Activated T-cell treated with anti-CD3 and anti-CD28 coated beads, Interleukin-2, amount 50 U/mL, for 24 hours (primary cell): ENCODE results near the gene SLX9.

Source experiments
- DNase-seq: peaks from one replicate; pipeline ENCODE4 v3.0.0-alpha.2; 2020
- H3K27ac Mint-ChIP-seq: 2 replicates; pipeline ENCODE4 v1.8.0; 2020; ENCODE audit warnings: mild to moderate bottlenecking, mixed read lengths
- H3K27me3 Mint-ChIP-seq: 2 replicates; pipeline ENCODE4 v1.8.0; 2020; ENCODE audit warnings: mixed read lengths
- H3K36me3 Mint-ChIP-seq: 2 replicates; pipeline ENCODE4 v1.8.0; 2020; ENCODE audit warnings: low read depth, mixed read lengths
- H3K4me1 Mint-ChIP-seq: 2 replicates; pipeline ENCODE4 v1.8.0; 2020; ENCODE audit warnings: low read depth, mixed read lengths
- H3K4me3 Mint-ChIP-seq: 2 replicates; pipeline ENCODE4 v1.8.0; 2020; ENCODE audit warnings: mild to moderate bottlenecking, moderate library complexity, mixed read lengths
- H3K9me3 Mint-ChIP-seq: 2 replicates; pipeline ENCODE4 v1.8.0; 2020; ENCODE audit warnings: mixed read lengths

The SLX9 gene

GRCh38 chr21:44993321-44994046, 53.7 kb downstream of the SLX9 start:
- Mint-ChIP-seq H3K9me3 (no peaks in the 10 kb centered on the region), H3K4me3 (no peak overlapping the region), H3K4me1 (no peaks in the 10 kb centered on the region), H3K27ac (no peak overlapping the region), H3K27me3 (no peaks in the 10 kb centered on the region), H3K36me3 (no peaks in the 10 kb centered on the region)
- no peak for DNase-seq

DNA sequence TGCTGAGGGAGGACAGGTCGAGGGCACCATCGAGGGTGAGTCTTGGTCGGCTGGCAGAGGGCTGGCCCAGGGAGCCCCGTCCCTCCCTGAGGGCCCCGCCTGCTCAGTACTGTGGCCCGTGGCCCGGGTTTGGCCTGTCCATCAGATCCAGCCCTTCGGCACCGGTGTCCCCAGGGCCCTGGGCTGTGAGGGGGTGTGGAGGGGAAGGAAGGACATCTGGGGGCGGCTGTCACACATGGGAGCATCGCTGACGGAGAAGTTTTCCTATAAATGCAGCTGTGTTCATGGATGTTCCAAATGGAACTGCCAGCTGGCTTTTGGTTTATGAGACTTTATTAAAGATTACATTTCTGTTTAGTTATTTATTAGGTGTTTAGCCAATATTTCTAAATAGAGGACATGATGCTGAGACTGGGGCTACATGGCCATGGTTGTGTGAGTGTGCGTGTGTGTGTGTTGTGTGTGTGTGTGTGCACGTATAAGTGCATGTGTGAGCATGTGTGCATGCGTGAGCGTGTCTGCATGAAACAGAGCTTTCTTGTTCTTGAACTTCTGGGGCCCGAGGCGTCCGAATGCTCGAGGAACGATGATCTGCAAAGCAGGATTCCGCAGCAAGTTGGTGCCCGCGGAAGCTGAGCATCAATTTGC, 54.3 kb downstream of the SLX9 start:
- H3K4me1 Mint-ChIP-seq: no peaks in the 10 kb centered on the region
- no peak overlapping the region for H3K4me3 Mint-ChIP-seq
- no peaks in the 10 kb centered on the region for H3K36me3 Mint-ChIP-seq
- DNase-seq: no peak
- no peaks in the 10 kb centered on the region for H3K27me3 Mint-ChIP-seq
- H3K9me3 Mint-ChIP-seq: no peaks in the 10 kb centered on the region
- no peak overlapping the region for H3K27ac Mint-ChIP-seq

DNA sequence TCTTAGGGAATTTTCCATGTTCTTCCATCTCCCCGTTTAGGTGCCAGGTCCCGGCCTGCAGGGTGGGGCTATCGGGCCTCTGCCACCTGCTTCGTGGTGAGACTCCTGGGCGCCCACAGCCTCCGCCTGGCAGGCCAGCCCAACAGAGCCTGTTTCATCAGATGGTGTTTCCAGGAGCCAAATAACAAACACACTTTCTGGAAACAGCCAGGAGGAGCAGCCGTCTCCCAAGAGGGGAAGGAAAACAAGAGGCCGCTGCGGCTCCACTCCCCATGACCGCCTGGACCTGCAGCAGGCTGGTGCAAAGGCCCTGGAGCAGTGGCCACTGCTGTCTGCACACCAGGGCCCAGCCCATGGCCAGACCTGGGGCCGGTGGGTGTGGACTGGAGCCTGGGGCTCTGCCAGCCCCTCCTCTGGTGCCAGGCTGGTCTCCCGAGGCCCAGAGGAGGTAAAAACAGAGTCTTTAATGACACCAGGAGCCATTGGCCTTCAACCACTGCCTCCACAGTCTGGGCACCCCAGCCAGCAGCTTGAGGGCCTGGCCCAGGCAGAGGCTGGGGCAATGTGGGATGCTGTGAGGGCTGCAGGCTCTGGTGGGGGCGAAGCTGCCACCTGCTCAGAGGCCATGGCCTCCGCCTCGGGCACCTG, 55.0 kb downstream of the SLX9 start:
- Mint-ChIP-seq H3K27ac (no peak overlapping the region), H3K9me3 (no peaks in the 10 kb centered on the region), H3K36me3 (no peaks in the 10 kb centered on the region), H3K27me3 (no peaks in the 10 kb centered on the region), H3K4me3 (no peak overlapping the region), H3K4me1 (no peaks in the 10 kb centered on the region)
- DNase-seq: no peak

DNA sequence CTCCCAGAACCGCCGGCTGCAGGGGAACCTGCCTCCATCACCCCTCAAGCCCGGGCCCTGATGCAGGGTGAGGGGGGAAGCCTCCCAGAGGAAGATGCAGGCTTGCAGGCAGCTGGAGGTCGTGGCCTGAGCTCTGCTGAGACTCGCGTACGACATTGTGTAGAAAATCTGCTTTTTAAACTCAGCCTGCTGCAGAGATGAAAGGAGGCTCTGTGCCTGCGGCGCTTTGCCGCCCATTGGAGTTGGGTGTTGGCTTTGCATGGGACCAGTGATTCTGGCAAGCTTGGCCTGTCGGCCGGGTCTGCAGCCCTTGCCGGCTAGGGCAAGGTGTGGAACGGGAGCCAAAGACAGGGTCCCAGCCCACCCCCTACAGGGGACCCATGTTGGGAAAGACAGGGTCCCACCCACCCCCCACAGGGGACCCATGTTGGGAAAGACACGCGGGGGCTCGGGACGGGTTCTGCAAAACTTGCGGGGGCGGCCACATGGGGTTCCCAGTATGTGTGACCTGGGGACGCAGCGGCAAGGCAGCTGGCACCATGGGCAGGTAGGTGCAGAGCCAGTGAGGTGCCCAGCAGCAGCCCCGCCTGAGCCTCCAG, 55.6 kb downstream of the SLX9 start:
- H3K27me3 Mint-ChIP-seq: no peaks in the 10 kb centered on the region
- no peaks in the 10 kb centered on the region for H3K36me3 Mint-ChIP-seq

DNA sequence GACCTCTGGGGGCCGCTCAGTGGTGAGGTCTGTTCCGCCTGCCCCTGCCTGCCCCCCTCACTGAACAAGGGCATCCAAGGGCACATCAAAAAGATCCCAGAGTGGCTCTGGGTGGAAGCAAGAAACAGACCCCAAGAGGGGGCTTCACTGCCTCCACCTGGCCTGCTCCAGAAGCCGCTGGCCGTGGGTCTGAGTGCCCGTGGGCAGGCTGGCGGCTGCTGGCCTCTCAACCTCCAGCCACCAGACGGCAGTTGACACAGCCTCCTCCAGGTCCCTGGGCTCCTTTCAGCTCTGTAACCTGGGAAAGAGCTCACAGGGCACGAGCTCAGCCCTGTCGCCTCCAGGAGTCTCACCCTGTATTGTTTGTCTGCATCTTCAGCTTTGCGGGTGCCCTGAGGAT, 56.3 kb downstream of the SLX9 start:
- DNase-seq: no peak
- no peak overlapping the region for H3K27ac Mint-ChIP-seq
- H3K4me3 Mint-ChIP-seq: no peak overlapping the region
- H3K9me3 Mint-ChIP-seq: no peaks in the 10 kb centered on the region
- no peaks in the 10 kb centered on the region for H3K27me3 Mint-ChIP-seq
- no peaks in the 10 kb centered on the region for H3K4me1 Mint-ChIP-seq
- no peaks in the 10 kb centered on the region for H3K36me3 Mint-ChIP-seq

More for the DNA sequence above, 55.6 kb downstream of the SLX9 start:
- Mint-ChIP-seq H3K27ac (no peak overlapping the region), H3K9me3 (no peaks in the 10 kb centered on the region), H3K4me1 (no peaks in the 10 kb centered on the region), H3K4me3 (no peak overlapping the region)
- no peak for DNase-seq

DNA sequence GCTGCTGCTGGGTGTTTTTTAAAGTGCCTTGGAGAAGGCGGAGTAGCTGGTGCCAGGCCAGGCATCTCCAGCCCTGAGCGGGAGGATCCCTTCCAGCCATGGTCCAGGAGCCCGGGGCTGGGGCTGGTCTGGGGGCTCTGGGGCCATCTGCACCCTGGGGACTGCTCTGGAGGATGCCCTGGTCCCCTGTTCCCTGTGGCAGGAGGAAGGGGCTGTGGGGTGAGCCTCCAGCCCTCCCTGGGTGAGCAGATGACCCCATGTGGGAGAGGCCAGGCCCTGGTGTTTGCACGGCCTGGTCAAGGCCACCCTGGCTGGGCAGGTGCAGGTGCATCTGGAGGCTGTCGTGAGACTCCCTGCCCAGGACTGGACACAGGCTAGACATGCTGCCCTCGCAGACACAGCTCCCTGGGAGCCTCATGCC, 56.7 kb downstream of the SLX9 start:
- DNase-seq: no peak
- Mint-ChIP-seq H3K27me3 (no peaks in the 10 kb centered on the region), H3K36me3 (no peaks in the 10 kb centered on the region), H3K4me1 (no peaks in the 10 kb centered on the region), H3K9me3 (no peaks in the 10 kb centered on the region), H3K4me3 (no peak overlapping the region), H3K27ac (no peak overlapping the region)

DNA sequence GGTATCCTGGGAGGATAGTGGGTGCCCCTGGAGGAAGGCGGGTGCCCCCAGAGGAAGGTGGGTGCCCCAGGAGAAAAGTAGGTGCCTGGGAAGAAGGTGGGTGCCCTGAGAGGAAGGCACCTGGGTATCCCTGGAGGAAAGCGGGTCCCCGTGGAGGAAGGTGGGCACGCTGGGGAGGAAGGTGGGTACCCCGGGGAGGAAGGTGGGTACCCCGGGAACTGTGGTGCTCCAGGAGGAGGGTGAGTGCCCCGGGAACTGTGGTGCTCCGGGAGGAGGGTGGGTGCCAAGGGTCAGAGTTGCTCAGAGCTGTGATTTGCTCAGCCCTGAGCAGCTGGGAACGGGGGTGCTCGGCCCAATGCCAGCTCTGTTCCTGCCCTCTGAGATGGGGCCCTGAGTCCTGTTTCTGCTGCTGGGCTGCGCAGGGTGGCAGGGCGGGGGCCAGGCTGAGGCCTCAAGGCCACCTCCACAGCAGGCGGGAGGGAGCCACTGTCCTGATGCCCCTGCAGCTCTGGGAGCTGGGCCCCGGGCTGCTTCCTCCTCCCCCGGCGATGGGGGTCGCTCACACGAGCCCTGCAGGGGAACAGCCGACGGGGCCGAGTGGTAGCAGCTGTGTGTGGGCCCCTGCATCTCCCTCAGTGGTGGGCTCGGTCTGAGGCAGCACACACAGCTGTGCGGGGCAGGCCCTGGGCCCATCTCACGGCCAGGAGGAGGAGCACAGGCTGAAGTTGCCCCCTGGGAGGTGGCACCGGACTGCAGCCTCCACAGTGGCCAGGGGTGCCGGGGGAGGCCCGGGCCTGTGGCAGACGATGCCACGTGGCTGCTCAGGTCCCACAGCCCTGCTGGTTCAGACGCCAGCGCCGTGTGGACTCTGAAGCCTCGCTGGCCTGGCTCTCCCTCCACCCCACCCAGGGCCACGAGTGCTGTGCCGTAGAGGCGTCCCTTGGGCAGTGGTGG, 57.4 kb downstream of the SLX9 start:
- H3K27me3 Mint-ChIP-seq: no peaks in the 10 kb centered on the region
- no peak overlapping the region for H3K27ac Mint-ChIP-seq
- no peak overlapping the region for H3K4me3 Mint-ChIP-seq
- no peaks in the 10 kb centered on the region for H3K36me3 Mint-ChIP-seq
- no peaks in the 10 kb centered on the region for H3K4me1 Mint-ChIP-seq
- no peak for DNase-seq
- no peaks in the 10 kb centered on the region for H3K9me3 Mint-ChIP-seq

GRCh38 chr21:44998086-44998620, 58.3 kb downstream of the SLX9 start:
- no peaks in the 10 kb centered on the region for H3K4me1 Mint-ChIP-seq
- no peak overlapping the region for H3K4me3 Mint-ChIP-seq
- no peak overlapping the region for H3K27ac Mint-ChIP-seq
- DNase-seq: no peak
- no peaks in the 10 kb centered on the region for H3K27me3 Mint-ChIP-seq
- no peaks in the 10 kb centered on the region for H3K36me3 Mint-ChIP-seq
- no peaks in the 10 kb centered on the region for H3K9me3 Mint-ChIP-seq

GRCh38 chr21:44998621-44999427, 59.0 kb downstream of the SLX9 start:
- Mint-ChIP-seq H3K36me3 (no peaks in the 10 kb centered on the region), H3K4me3 (no peak overlapping the region), H3K9me3 (no peaks in the 10 kb centered on the region), H3K27me3 (no peaks in the 10 kb centered on the region), H3K4me1 (no peaks in the 10 kb centered on the region), H3K27ac (no peak overlapping the region)
- DNase-seq: no peak

GRCh38 chr21:44999428-44999971, 59.7 kb downstream of the SLX9 start:
- H3K27me3 Mint-ChIP-seq: no peaks in the 10 kb centered on the region
- no peak overlapping the region for H3K4me3 Mint-ChIP-seq
- no peak overlapping the region for H3K27ac Mint-ChIP-seq
- DNase-seq: no peak
- peaks cover under 1% of the 10 kb centered on the region for H3K4me1 Mint-ChIP-seq
- no peaks in the 10 kb centered on the region for H3K9me3 Mint-ChIP-seq
- H3K36me3 Mint-ChIP-seq: no peaks in the 10 kb centered on the region

- H3K9me3 Mint-ChIP-seq: peaks cover 4% of the 10 kb centered on the region
- no peaks in the 10 kb centered on the region for H3K27me3 Mint-ChIP-seq
- H3K27ac Mint-ChIP-seq: no peak overlapping the region
- H3K4me3 Mint-ChIP-seq: no peak overlapping the region
- no peak for DNase-seq
- H3K36me3 Mint-ChIP-seq: no peaks in the 10 kb centered on the region
- H3K4me1 Mint-ChIP-seq: peaks cover 7% of the 10 kb centered on the region
These were observed 60.3 kb downstream of the SLX9 start for GRCh38 chr21:44999972-45000636.

DNA sequence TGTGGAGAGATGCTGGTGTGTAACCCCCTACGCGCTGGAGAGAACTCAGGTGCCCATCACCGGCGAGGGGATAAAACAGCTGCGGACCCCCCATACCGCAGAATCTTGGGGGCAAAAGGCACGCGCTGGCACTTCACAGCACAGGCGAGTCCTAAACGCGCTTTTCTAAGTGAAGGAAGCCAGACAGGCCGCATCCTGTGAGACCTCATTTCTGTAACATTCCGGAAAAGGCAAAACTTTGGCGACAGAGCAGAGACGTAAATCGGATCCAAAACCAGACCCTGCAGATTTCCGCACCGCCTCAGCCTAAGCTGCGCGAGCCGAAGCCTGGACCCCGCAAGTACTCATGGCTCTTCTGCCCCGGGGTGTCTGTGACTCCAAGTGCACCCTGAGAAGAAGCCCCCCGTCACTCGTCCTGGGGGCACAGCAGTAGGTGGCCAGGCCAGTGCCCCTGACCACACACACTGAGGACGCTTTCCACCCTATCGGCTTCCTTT, 60.9 kb downstream of the SLX9 start:
- Mint-ChIP-seq H3K27me3 (no peaks in the 10 kb centered on the region), H3K4me1 (peaks cover 9% of the 10 kb centered on the region)
- DNase-seq: no peak

More for the DNA sequence above, 60.9 kb downstream of the SLX9 start:
- Mint-ChIP-seq H3K9me3 (peaks cover 5% of the 10 kb centered on the region), H3K36me3 (no peaks in the 10 kb centered on the region), H3K27ac (no peak overlapping the region), H3K4me3 (no peak overlapping the region)
